NCI-H2196 (cell line): ENCODE data around the gene CYSRT1.

Experiments used
- DNase-seq: peaks from one replicate; lab custom pipeline; 2025; ENCODE audit not compliant: unreplicated experiment; lab: John Stamatoyannopoulos, UW

CYSRT1 gene

DNA sequence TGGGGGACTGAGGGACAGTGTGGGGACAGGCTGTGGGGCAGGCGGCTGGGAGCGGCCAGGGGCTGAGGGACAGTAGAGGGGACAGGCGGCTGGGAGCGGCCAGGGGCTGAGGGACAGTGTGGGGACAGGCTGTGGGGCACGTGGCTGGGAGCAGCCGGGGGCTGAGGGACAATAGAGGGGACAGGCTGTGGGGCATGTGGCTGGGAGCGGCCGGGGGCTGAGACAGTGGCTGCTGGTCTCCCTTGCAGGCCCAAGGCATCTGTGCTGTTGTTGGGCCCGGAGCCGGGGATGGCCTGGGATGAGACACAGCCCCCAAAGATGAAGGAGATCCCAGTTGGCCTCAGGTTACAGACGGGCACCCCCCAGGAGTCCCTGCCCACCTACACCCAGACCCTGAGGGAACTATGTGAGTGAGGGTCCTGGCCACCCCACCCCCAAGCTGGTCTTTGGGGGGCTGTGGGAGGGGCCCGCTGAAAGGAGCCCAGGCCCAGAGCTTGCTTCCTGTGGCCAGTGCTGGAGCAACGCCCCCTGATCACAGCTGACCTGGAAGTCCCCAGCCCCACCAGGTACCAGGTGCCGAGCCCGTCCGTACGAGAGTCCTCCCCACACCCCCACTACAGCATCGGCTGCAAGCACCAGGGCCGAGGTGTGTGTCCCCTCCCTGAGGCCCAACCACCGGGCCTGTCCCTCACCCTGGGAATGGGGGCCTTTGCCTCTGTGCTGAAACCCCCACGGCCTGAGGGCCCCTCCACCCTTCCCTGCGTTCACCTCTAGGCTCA, 26.7 kb downstream of the CYSRT1 start:
- DNase-seq: no peak

DNA sequence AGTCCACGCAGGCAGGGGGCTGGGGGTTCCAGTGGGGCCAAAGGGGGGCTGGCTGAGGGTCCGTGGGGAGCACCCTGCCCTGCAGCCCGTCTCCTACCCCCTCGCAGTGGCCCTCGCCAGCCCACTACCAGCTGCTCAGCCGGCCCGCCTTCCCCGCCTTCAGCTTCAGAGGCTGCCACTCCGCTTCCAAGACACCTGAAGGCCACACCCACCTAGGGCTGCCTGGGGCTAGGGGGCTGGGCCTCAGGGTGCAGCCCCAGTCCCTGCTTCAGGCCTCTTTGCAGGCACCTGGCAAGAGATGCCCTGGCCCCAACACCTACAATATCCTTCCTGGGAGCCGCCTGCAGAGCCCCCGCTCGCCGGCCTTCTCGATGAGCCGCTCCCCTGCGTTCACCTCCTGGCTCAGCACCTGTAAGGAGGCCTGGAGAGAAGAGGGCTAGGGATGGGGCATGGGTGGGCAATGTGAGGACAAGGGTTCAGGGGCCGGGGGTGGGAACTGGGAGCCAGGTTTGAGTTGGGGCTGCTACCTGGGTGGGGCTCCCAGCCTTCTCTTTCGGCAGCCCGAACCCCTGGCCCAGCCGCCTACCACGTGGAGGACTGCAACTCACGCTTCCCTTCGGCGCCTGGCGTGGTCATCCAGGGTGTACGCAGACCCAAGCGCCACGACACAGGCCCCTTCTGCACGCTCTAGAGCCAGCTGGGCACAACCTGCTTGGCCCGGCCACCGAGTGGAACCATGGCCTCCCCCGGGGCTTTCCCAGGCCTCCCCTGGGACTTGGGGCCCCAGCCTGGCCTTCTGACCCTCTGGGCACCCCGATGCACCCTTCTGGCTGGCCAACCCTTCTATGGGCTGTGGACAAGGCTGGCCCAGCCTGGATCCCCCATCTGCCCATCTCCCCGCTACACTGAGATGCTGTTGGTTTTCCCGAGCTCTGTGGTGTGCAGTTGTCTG, 27.9 kb downstream of the CYSRT1 start:
- DNase-seq: peak; percentile 51

DNA sequence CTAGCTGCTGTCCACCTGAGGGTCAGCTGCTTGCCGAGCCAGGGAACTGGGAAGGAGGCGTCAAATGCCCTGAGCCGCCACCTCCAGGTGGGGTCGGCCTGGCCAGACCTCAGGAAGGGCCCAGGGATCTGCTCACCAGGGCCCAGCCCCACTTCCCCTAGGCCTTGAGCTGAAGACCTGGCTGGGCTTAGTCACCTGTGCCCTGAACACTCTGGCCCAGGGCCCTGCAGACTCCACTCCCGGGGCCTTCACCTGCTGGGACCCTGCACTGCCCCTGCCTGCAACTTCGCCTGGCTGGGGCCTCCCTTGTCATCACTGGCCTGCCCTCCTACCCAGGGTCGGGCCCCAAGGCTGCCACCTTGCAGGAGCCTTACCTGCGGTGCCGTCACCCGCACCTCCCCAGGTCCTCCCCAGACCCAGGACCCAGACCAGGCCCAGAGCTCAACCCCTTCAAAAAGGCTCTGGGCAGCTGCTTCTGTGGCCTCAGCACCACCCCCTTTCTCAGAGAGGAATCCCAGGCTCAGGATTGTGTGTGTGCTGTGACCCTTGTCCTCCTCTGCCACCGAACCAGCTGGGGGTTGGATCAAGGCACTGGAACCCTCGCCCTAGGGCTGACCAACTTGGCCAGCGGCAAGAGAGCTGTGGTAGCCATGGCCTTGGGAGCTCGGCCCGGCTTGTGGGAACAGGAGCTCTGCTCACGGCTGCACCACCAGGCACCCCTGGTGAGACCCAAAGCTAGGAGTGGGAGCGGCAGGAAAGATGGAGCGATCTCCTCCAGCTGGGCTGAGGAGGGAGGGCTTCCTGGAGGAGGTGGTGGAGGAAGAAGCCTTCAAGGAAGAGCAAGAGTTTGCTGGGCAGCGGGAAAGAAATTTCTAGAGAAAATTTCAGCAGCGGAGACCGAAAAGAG, 29.0 kb downstream of the CYSRT1 start:
- no peak for DNase-seq

DNA sequence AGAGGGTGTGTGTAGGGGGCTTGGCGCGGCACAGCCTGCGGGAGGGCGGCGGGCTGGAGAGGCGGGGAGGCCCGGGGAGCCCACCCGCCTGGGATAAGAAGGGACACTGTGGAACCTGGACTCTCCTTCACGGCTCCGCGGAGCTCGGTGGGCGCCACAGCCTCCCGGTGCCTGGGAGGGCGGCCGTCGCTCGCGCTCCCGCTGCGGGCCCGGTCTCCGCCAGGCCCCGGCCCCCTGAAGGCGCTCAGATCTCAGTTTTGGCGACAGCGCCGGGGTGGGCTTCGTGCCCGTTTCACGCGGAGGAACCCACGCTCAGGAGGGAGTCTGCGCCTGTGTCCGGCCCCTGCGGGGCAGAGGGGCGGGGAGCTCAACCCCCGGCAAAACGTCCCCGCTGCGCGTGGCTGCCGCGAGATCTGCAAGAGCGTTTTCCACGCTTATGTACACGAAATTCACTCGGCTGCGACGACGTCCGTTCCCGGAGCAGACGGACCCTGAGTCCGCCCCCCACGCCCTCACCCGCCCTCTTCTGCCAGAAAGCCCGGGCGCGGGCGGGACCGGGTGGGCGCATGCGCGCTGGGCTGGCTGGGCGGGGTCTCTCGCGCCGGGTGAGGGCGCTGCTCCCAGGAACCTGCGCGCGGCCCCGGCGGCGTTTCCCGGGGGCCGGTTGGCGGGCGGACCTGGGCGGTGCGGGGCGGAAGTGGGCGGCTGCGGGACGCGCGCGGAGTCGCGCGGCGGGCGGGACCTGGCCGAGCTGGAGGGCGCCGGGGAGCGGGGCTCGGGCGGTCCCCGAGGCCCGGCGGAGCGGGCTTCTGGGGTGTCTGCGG, 29.9 kb downstream of the CYSRT1 start, which contains the start of gene NELFB:
NELFB (plus strand) TSS at position 704 of the 824 bp plus-strand sequence.
- peak; percentile 92 for DNase-seq

DNA sequence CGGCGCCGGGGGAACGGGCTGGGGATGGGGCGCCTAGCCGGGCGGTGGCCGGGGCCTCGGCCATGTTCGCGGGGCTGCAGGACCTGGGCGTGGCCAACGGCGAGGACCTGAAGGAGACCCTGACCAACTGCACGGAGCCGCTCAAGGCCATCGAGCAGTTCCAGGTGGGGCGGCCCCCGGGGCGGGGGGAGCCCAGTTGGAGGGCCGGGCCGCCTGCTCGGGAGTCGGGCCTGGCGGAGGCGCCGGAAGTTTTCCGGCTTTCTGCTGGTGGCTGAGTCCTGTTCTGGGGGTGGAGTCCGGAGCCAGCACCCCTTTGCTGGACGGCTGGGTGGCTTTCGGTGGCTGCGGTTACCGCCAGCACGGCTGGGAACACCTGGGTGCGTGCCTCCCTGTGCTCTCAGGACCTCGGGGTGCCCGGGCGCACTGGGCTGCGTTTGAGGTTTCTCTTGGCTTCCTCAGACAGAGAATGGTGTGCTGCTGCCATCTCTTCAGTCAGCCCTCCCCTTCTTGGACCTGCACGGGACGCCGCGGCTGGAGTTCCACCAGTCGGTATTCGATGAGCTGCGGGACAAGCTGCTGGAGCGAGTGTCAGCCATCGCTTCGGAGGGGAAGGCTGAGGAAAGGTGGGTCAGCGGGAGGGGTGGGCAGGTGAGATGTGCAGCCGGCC, 30.6 kb downstream of the CYSRT1 start:
- peak; percentile 36 for DNase-seq

DNA sequence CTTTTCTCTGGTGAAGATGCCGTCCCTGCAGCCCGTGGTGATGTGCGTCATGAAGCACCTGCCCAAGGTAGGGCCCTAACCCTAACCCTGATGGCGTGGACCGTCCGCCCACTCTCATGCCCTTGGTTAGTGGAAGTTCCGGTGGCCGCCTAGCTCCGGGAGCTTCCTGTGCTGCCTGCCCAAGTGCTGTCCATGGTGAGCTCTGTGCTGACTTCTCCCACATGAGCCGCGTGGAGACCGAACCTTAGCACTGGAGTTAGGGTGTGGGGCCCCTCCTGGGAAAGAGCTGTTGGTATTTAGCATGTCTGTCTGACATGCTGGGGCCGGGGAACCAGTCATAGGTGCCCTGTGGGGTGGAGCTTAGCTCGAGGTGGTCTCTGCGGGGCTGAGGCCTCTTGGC, 31.4 kb downstream of the CYSRT1 start:
- no peak for DNase-seq

DNA sequence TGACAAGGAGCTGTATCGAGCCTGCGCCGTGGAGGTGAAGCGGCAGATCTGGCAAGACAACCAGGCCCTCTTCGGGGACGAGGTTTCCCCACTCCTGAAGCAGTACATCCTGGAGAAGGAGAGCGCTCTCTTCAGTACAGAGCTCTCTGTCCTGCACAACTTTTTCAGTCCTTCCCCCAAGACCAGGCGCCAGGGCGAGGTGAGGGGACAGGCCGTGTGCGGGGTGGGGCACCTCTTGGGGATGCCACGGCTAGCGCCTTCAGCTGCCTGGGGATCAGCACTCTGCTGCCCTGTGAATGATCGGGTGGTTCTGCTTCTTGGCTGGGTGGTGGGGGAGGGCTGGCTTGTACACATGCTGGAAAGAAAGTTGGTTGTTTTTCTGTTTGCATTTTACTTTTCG, 31.9 kb downstream of the CYSRT1 start:
- no peak for DNase-seq

DNA sequence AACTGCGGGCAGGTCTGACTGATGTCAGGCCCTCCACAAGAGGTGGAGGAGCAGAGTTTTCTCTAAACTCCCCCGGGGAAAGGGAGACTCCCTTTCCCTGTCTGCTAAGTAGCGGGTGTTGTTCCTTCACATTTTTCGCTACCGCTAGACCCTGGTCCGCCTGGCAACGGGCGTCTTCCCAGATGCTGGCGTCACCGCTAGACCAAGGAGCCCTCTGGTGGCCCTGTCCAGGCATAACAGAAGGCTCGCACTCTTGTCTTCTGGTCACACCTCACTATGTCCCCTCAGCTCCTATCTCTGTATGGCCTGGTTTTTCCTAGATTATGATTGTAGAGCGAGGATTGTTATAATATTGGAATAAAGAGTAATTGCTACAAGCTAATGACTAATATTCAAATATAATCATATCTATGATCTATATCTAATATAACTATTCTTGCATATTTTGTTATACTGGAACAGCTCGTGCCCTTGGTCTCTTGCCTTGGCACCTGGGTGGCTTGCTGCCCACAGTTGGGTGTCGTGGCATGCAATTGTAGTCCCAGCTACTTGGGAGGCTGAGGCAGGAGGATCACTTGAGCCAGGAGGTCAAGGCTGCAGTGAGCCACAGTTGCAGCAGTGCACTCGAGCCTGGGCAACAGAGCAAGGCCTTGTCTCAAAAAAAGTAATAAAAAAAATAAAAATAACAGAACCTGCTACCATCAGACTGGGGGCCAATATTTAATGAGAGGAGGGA, 37.4 kb downstream of the CYSRT1 start:
- DNase-seq: peak; percentile 14

DNA sequence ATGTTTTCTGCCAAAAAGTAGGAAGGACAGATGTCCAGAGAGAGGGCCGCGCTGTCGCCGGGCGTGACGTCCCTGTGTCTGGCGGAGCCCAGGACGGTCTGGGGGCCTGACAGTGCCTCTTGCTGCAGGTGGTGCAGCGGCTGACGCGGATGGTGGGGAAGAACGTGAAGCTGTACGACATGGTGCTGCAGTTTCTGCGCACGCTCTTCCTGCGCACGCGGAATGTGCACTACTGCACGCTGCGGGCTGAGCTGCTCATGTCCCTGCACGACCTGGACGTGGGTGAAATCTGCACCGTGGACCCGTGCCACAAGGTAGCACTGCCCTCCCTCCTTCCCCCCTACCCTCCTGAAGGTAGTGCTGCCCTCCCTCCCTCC, 37.9 kb downstream of the CYSRT1 start:
- DNase-seq: no peak

DNA sequence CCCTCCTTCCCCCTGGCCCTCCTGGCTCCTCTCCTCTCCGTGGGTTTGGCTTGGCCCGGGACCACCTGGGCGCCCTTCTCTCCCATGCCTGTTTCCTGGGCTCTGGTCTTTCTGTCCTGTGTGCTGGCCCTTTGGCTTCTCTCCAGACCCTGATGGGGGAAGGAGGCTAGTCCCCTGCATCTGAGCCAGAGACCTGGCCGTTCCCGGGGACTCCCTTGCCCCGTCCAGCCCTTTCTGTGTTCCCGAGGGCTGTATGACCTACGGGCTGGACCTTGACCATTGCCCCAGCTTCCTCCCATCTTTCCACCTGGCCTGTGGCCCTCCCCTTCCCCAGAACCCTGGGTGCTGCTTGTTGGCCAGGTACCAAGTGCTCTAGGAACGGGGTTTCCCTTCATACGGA, 38.5 kb downstream of the CYSRT1 start:
- no peak for DNase-seq

DNA sequence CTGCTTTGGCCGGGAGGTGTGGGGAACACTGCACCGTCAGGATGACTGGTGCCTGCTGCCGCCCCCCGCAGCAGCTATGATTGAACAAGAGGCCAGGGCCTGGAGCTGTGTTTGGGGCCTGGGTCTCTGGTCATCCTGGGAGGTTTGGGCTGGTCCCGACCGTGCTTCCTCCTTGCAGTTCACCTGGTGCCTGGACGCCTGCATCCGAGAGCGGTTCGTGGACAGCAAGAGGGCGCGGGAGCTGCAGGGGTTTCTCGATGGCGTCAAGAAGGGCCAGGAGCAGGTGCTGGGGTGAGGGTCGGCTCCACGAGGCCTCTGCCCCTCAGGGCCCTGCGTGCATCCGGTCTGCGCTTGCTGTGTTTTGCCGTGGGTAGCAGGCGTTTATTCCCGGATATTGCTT, 39.1 kb downstream of the CYSRT1 start:
- DNase-seq: no peak

DNA sequence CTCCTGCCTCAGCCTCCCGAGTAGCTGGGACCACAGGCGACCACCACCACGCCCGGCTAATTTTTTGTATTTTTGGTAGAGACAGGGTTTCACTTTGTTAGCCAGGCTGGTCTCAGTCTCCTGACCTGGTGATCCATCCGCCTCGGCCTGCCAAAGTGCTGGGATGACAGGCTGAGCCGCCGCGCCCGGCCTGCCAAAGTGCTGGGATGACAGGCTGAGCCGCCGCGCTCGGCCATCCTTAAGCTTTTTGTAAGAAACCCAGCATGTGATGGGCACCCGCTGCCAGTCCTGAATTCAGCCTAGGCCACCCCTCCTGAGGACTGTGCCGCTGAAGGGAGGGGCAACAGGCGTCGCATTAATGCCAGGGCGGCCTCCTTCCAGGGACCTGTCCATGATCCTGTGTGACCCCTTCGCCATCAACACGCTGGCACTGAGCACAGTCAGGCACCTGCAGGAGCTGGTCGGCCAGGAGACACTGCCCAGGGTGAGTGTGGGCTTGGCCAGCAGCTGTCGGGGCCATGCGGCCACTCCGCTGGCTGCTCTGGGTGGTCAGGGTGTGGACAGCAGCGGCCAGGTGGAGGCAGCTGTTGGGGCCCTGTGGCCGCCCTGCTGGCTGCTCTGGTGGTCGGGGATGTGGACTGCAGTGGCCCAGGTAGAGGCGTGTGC, 40.7 kb downstream of the CYSRT1 start:
- DNase-seq: no peak

DNA sequence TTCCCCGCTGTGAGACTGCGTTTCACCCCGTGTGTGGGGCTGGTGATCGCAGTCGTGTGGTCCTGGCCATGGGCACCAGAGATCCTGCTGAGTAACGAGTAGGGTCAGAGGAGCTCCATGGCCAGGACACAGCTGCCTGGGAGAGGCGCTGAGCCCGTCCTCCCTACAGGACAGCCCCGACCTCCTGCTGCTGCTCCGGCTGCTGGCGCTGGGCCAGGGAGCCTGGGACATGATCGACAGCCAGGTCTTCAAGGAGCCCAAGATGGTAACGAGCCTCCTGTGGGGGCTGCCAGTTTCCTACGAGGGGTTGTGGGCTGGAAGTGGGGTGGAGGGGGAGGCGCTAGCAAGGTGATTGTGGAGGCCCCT, 41.2 kb downstream of the CYSRT1 start:
- DNase-seq: no peak

DNA sequence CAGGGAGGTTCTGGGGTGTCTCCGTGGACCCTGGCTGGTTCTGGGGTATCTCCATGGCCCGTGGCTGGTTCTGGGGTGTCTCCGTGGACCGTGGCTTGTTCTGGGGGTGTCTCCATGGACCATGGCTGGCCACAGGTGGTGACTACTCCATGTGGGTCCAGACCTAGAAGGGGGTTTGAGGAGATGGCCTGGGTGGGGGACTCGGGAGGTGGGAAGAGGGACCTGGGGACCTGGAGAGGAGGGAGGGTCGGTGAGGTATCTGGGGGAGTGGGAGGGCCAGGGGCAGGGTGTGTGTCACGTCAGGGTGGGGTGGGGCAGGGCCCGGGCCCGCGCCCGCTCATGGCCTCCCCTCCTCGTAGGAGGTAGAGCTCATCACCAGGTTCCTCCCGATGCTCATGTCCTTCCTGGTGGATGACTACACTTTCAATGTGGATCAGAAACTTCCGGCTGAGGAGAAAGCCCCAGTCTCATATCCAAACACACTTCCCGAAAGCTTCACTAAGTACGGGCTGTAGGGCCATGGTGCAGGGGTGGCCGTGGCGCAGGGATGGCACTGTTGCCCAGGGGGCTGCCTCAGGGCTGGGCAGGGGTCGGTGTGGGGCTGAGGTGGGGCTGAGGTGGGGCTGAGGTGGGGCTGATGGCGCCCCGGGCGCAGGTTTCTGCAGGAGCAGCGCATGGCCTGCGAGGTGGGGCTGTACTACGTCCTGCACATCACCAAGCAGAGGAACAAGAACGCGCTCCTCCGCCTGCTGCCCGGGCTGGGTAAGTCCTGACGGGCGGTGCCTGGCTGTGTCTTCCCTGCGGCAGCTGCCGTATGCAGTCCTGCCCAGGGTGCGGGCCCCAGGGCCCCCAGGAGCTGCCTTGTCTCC, 41.8 kb downstream of the CYSRT1 start:
- DNase-seq: no peak

DNA sequence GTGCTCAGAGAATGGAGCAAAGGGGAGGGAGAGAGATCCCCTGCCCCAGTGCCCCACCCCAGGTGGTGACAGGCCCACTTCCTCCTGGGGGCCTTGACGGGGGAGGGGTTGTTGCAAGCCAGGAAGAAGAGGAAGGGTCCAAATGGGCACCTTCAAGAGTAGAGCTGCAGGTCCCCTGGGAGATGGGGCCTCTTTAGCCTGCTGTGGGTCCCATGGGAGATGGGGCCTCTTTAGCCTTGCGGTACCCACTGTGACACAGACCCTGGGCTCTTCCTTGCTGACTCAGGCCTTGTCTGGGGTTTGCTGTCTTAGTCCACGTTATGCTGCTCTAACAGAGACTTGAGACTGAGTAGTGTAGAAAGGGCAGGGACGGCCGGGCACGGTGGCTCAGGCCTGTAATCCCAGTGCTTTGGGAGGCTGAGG, 43.0 kb downstream of the CYSRT1 start:
- DNase-seq: no peak

DNA sequence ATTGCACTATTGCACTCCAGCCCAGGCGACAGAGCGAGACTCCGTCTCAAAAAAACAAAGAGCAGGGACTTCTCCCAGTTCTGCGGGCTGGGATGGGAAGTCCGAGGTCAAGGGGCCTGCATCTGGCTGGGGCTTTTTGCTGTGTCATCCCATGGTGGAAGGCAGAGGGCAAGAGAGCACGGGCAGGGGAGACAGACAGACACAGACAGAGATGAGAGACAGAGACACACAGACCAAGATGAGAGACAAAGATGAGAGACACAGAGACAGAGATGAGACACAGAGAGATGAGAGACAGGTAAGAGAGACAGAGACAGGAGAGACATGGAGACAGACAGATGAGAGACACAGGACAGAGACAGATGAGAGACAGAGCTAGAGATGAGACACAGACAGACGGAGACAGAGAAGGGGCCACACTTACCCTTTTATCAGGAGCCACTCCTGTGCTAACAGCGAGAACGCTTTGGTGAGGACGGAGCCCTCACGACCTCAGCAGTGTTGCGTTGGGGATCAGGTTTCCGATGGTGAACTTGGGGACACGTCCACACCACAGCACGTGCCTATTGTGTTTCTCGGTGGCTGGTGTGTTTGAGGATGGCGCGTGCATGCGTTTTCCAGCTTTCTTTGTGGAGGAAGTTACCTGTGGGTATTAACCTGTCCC, 43.7 kb downstream of the CYSRT1 start:
- DNase-seq: no peak

DNA sequence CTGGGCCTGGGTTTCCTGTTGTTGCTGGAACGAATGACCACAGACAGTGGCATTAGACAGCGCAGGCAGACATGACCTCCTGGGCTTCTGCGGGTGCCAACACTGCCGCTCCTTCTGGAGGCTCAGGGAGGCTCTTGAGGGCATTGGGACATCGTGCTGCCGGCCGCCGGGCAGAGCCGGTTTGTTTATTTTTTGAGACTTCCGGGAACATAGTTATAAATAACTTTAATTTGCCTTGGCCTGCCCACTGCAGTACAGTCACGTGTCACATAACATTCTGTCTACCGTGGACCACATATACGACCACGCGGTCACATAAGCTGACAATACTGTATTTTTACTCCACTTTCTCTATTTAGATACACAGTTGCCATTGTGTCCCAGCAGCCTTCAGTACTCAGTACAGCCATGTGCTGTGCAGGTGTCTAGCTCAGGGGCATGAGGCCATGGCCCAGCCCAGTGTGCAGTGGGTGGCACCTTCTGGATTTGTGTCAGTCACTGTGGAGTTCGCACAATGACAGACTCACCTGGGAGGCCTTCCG, 44.3 kb downstream of the CYSRT1 start:
- peak; percentile 33 for DNase-seq
